Measurements from ENCODE around the gene TTLL3. TPM values are rescaled to one million over a fixed set of nuclear protein-coding genes. Genes with fewer than 3 reads are reported as not detected.
A peak's percentile ranks its signal among the peaks of the same experiment; 100 is the strongest.

Gene TTLL3
- total RNA-seq, 1 donor from 2014 or later: 34.4 TPM

GRCh38 chr3:9828801-9829755 is 19.0 kb downstream of the TTLL3 start:
- TF ChIP-seq, protein P1, sequence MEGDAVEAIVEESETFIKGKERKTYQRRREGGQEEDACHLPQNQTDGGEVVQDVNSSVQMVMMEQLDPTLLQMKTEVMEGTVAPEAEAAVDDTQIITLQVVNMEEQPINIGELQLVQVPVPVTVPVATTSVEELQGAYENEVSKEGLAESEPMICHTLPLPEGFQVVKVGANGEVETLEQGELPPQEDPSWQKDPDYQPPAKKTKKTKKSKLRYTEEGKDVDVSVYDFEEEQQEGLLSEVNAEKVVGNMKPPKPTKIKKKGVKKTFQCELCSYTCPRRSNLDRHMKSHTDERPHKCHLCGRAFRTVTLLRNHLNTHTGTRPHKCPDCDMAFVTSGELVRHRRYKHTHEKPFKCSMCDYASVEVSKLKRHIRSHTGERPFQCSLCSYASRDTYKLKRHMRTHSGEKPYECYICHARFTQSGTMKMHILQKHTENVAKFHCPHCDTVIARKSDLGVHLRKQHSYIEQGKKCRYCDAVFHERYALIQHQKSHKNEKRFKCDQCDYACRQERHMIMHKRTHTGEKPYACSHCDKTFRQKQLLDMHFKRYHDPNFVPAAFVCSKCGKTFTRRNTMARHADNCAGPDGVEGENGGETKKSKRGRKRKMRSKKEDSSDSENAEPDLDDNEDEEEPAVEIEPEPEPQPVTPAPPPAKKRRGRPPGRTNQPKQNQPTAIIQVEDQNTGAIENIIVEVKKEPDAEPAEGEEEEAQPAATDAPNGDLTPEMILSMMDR (IDR thresholded peaks at IDR 0.05; ENCODE audit: unreplicated experiment): no peak
- no peaks in the 10 kb centered on the region for H3K9me3 Mint-ChIP-seq (ENCODE audit: unreplicated experiment)
- H3K4me3 Mint-ChIP-seq (ENCODE audit: unreplicated experiment): no peak overlapping the region
- no peaks in the 10 kb centered on the region for H3K4me1 Mint-ChIP-seq (ENCODE audit: unreplicated experiment)
- H3K27ac Mint-ChIP-seq (ENCODE audit: unreplicated experiment): no peak overlapping the region
- H3K27me3 Mint-ChIP-seq (ENCODE audit: unreplicated experiment): peaks cover 3% of the 10 kb centered on the region
- H3K36me3 Mint-ChIP-seq (ENCODE audit: low read depth, unreplicated experiment): peaks cover 5% of the 10 kb centered on the region
- no peak for DNase-seq (ENCODE audit: low spot score)

DNA sequence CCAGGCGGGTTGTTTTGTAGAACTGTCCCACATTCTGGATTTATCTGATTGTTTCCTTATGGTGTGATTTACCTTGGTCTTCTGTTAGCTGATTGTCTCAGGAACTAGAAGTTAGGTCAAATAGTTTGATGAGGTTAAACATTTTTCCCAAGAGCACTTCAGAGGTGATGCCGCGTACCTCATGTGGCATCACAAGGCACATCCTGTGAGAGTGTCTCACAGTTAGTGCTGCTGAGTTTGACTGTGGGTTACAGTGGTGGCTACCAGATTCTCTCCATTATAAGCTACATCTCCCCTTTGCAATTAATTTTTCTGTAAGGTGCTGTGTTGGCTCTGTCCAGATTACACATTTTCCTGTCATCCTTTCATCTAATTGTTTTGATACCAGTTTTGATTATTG is 21.2 kb downstream of the TTLL3 start:
- TF ChIP-seq, protein P1 (IDR thresholded peaks at IDR 0.05; ENCODE audit: unreplicated experiment): no peak
- DNase-seq (ENCODE audit: low spot score): no peak
- H3K27ac Mint-ChIP-seq (ENCODE audit: unreplicated experiment): peak overlapping the region; percentile 7
- H3K27me3 Mint-ChIP-seq (ENCODE audit: unreplicated experiment): peaks cover 6% of the 10 kb centered on the region
- no peaks in the 10 kb centered on the region for H3K4me1 Mint-ChIP-seq (ENCODE audit: unreplicated experiment)
- peak overlapping the region; percentile 40 for H3K4me3 Mint-ChIP-seq (ENCODE audit: unreplicated experiment)
- no peaks in the 10 kb centered on the region for H3K9me3 Mint-ChIP-seq (ENCODE audit: unreplicated experiment)
- peaks cover 7% of the 10 kb centered on the region for H3K36me3 Mint-ChIP-seq (ENCODE audit: low read depth, unreplicated experiment)

DNA sequence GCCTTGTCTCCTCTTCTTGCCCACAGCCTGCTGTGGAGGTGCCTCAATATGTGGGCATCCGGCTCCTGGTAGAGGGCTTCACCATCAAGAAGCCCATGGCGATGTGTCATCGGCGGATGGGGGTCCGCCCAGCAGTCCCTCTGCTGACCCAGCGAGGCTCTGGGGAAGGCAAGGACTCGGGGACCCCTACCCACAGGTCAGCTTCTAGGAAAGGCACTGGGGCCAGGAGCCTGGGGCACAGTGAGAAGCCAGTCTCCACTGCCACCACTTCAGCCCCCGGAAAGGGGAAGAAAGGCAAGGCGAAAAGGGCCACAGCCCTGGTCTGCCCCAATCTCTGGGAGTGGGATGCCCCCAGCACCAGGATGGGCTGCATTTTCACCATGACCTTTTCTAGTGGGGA is 23.0 kb downstream of the TTLL3 start:
- Mint-ChIP-seq H3K9me3 (ENCODE audit: unreplicated experiment) (no peaks in the 10 kb centered on the region), H3K27me3 (ENCODE audit: unreplicated experiment) (peaks cover 6% of the 10 kb centered on the region), H3K4me1 (ENCODE audit: unreplicated experiment) (peaks cover 4% of the 10 kb centered on the region), H3K4me3 (ENCODE audit: unreplicated experiment) (no peak overlapping the region), H3K27ac (ENCODE audit: unreplicated experiment) (no peak overlapping the region), H3K36me3 (ENCODE audit: low read depth, unreplicated experiment) (peaks cover 7% of the 10 kb centered on the region)
- no peak for DNase-seq (ENCODE audit: low spot score)
- TF ChIP-seq, protein P1 (IDR thresholded peaks at IDR 0.05; ENCODE audit: unreplicated experiment): no peak

- DNase-seq (ENCODE audit: low spot score): no peak
- Mint-ChIP-seq H3K36me3 (ENCODE audit: low read depth, unreplicated experiment) (peaks cover 7% of the 10 kb centered on the region), H3K9me3 (ENCODE audit: unreplicated experiment) (no peaks in the 10 kb centered on the region)
Measured at GRCh38 chr3:9834520-9835380, 24.7 kb downstream of the TTLL3 start.

More at GRCh38 chr3:9834520-9835380, 24.7 kb downstream of the TTLL3 start:
- peaks cover 7% of the 10 kb centered on the region for H3K4me1 Mint-ChIP-seq (ENCODE audit: unreplicated experiment)
- H3K4me3 Mint-ChIP-seq (ENCODE audit: unreplicated experiment): no peak overlapping the region
- TF ChIP-seq, protein P1 (IDR thresholded peaks at IDR 0.05; ENCODE audit: unreplicated experiment): no peak
- H3K27me3 Mint-ChIP-seq (ENCODE audit: unreplicated experiment): peaks cover 6% of the 10 kb centered on the region
- H3K27ac Mint-ChIP-seq (ENCODE audit: unreplicated experiment): no peak overlapping the region
